Type B pancreatic cell (in vitro differentiated cells): ENCODE data around the gene HTRA1. TPM values are rescaled to one million over a fixed set of nuclear protein-coding genes. Genes with fewer than 3 reads are reported as not detected.

Source experiments
- DNase-seq: peaks from one replicate; pipeline ENCODE4 v3.0.0; 2021; ENCODE audit warnings: mixed read lengths; ENCODE audit not compliant: unreplicated experiment; ENCODE audit errors: extremely low spot score
- H3K27ac Mint-ChIP-seq: 2 replicates; pipeline ENCODE4 v1.8.0; 2021; ENCODE audit warnings: mild to moderate bottlenecking, mixed read lengths
- H3K27me3 Mint-ChIP-seq: 2 replicates; pipeline ENCODE4 v1.8.0; 2021; ENCODE audit warnings: mixed read lengths
- H3K36me3 Mint-ChIP-seq: 2 replicates; pipeline ENCODE4 v1.8.0; 2021; ENCODE audit warnings: mixed read lengths
- H3K4me1 Mint-ChIP-seq: one replicate; pipeline ENCODE4 v1.8.0; 2021; ENCODE audit warnings: mixed read lengths; ENCODE audit not compliant: unreplicated experiment
- H3K4me3 Mint-ChIP-seq: 2 replicates; pipeline ENCODE4 v1.8.0; 2021; ENCODE audit warnings: mild to moderate bottlenecking, mixed read lengths
- H3K9me3 Mint-ChIP-seq: 2 replicates; pipeline ENCODE4 v1.8.0; 2021; ENCODE audit warnings: mixed read lengths
- total RNA-seq: library from RNA; stranded (reverse); gene quantifications from 2 replicates; pipeline ENCODE4 v1.2.1, GENCODE V29; 2021; ENCODE audit warnings: low replicate concordance
- TF ChIP-seq, protein P1 (sequence below): fragments of 200-600 bp; sonication (generic); conservative IDR thresholded peaks from 2 replicates; pipeline ENCODE4 v1.5.0; 2021; ENCODE audit warnings: antibody characterized with exemption, mild to moderate bottlenecking

The HTRA1 gene
- total RNA-seq, 1 donor from 2014 or later, result 32.6 TPM

DNA sequence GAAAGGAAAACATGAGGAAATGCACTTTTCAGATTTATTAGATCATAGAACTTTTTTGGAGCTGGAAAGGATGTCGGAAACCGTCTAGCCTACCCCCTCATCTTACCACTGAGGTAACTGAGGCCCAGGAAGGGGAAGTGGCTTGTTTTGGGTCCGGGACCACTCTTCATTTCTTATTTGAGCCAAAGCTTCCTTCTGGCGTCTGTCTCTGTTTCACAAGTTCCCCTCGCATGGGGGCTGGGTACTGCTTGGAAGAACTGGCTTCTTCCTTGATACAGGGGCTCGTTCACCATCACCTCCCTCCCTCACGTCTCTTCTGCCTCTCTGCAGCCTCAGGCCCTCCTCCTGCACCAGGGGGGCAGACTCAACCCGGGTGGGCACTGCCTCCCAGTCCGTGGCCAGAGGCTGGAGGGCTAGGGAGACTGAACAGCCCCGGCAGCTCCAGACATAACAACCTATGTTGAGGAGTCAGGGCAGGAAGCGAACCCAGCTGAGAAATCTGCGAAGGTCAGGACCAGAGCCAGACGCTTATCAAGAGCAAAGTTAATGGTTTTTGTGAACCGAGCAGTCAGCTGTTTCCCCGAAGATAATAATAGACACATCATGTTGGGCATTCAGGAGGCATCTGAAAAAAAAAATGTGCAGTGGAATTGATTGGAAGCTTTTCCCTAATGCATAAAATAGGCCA, 12.9 kb downstream of the HTRA1 start:
- DNase-seq, result no peak
- H3K4me1 Mint-ChIP-seq, result peaks cover 31% of the 10 kb centered on the region
- no peaks in the 10 kb centered on the region for H3K9me3 Mint-ChIP-seq
- H3K4me3 Mint-ChIP-seq, result peak overlapping the region; percentile 20
- TF ChIP-seq, protein P1, sequence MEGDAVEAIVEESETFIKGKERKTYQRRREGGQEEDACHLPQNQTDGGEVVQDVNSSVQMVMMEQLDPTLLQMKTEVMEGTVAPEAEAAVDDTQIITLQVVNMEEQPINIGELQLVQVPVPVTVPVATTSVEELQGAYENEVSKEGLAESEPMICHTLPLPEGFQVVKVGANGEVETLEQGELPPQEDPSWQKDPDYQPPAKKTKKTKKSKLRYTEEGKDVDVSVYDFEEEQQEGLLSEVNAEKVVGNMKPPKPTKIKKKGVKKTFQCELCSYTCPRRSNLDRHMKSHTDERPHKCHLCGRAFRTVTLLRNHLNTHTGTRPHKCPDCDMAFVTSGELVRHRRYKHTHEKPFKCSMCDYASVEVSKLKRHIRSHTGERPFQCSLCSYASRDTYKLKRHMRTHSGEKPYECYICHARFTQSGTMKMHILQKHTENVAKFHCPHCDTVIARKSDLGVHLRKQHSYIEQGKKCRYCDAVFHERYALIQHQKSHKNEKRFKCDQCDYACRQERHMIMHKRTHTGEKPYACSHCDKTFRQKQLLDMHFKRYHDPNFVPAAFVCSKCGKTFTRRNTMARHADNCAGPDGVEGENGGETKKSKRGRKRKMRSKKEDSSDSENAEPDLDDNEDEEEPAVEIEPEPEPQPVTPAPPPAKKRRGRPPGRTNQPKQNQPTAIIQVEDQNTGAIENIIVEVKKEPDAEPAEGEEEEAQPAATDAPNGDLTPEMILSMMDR, result no peak
- no peak overlapping the region for H3K27ac Mint-ChIP-seq
- no peaks in the 10 kb centered on the region for H3K36me3 Mint-ChIP-seq
- peaks cover 8% of the 10 kb centered on the region for H3K27me3 Mint-ChIP-seq

DNA sequence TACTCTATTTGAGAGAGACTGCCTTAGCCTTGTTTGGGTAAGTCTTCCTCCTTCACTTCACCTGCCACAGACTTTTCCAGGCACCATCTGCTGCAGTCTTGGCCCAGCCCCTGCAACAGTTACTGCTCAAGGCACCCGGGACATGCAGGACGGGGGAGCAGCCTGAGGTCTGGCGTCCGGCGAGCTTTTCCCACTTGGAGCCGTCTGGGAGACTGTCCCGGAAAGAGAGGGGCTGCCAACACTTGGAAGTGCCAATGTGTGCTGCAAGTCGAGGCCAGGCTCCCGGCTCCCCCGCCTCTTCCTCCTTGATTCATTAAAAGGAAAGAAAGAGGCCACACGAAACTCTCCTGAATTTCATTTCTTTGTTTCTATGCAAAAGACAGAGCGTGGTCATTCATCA, 13.7 kb downstream of the HTRA1 start:
- TF ChIP-seq, protein P1, result no peak
- no peaks in the 10 kb centered on the region for H3K36me3 Mint-ChIP-seq
- peak overlapping the region; percentile 28 for H3K4me3 Mint-ChIP-seq
- H3K9me3 Mint-ChIP-seq, result no peaks in the 10 kb centered on the region
- H3K4me1 Mint-ChIP-seq, result peaks cover 31% of the 10 kb centered on the region
- H3K27ac Mint-ChIP-seq, result no peak overlapping the region
- DNase-seq, result no peak
- H3K27me3 Mint-ChIP-seq, result peaks cover 2% of the 10 kb centered on the region

DNA sequence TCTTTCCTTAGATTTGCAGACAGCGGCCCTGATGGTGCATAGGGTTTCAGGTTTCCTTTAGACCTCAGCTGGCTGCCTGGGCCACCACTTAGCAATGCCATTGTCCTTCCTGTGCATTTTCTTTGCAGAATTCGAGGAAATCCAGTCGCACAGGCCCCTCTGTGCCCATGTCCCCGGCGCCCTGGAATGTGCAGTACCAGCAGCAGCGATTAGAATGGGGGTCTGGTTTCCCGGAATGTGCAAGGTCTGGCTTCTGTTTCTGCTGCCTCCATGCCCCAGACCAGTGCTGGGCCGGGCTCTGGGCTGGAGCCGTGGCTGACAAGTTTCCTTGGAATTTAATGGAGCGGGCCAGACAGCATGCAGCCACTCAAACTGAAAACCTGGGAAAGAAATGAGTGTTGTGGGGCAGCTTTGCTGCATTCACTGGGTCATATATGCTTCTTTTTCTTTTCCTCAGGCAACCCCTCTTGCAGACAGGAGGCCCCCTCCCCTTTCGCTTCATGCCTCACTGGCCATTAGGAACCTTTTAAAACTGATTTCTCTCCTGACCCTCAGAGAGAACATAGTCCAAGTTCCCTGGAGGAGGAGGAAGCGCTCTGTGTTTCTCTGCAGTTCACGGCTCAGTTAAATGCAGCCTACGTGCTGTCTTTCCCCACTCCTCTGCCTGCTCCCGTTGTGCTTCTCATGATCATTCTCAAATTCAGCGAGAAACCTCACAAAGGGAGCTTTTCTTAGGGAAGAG, 14.4 kb downstream of the HTRA1 start:
- Mint-ChIP-seq H3K9me3 (no peaks in the 10 kb centered on the region), H3K36me3 (no peaks in the 10 kb centered on the region), H3K27ac (peak overlapping the region; percentile 70), H3K4me3 (peak overlapping the region; percentile 67), H3K4me1 (peaks cover 31% of the 10 kb centered on the region), H3K27me3 (no peaks in the 10 kb centered on the region)
- TF ChIP-seq, protein P1, result no peak
- no peak for DNase-seq

DNA sequence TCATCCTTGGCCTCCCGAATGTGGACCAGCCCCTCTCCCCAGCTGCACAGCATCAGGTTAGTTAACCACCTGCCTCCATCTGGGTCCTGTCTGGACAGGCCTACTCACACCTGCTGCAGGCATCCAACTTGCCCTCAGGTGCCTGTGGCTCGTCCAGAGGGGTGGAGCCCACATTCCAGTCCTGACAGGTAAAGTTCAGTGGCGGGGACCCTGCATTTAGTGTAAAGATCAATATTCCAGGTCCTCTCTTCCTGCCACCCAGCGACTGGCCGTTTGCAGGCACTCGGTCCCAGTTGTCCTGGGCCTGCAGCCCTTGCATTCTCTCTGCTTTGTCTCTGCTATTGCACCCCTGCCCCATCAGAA, 15.0 kb downstream of the HTRA1 start:
- DNase-seq, result no peak
- peak overlapping the region; percentile 70 for H3K27ac Mint-ChIP-seq
- H3K27me3 Mint-ChIP-seq, result no peaks in the 10 kb centered on the region
- H3K9me3 Mint-ChIP-seq, result no peaks in the 10 kb centered on the region
- peaks cover 31% of the 10 kb centered on the region for H3K4me1 Mint-ChIP-seq
- peak overlapping the region; percentile 67 for H3K4me3 Mint-ChIP-seq
- H3K36me3 Mint-ChIP-seq, result no peaks in the 10 kb centered on the region
- TF ChIP-seq, protein P1, result no peak

DNA sequence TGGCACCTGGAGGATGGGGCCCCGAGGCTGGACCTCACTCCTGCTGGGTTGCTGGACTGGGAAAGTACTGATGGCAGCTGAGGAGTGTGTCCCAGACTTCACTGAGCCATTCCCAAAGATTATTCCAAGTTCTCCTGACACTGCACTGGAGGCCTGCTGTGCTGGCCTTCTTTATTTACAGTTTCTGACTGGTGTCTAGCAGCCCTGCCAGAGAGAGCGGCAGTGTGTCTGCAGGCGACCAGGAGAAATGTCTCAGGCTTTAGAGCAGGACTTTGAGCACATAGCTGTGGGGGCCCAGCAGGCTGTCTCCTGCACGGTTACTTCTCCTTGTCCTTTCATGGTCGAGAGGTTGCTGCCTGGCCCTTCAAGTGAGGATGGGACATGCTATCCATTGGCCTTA, 16.1 kb downstream of the HTRA1 start:
- Mint-ChIP-seq H3K4me1 (peaks cover 31% of the 10 kb centered on the region), H3K36me3 (no peaks in the 10 kb centered on the region), H3K9me3 (peaks cover 4% of the 10 kb centered on the region), H3K4me3 (no peak overlapping the region), H3K27ac (no peak overlapping the region), H3K27me3 (no peaks in the 10 kb centered on the region)
- DNase-seq, result no peak
- TF ChIP-seq, protein P1, result no peak
